Ovary (tissue), 9 donors: ENCODE measurements around the gene LHX2. TPM values are rescaled to one million over a fixed set of nuclear protein-coding genes. Genes with fewer than 3 reads are reported as not detected.

Experiments
- DNase-seq, 5 donors: peaks; one replicate each; pipeline ENCODE4 v3.0.0-alpha.2; 2019 to 2020
- H3K27ac ChIP-seq, 2 donors: fragments of 200-600 bp; one replicate each; pipeline versions ENCODE4 v1.5.1 to v1.8.0; 2019 to 2022
- H3K27me3 ChIP-seq: fragments of 200-600 bp; one replicate; pipeline ENCODE4 v1.8.0; 2022
- H3K36me3 ChIP-seq: fragments of 200-600 bp; sonication (generic); one replicate; pipeline ENCODE4 v1.5.1; 2019
- H3K4me1 ChIP-seq: one replicate; pipeline ENCODE4 v1.8.1; 2013; ENCODE audit warnings: mild to moderate bottlenecking, moderate library complexity; ENCODE audit not compliant: insufficient read depth
- H3K4me3 ChIP-seq: fragments of 200-600 bp; sonication (generic); one replicate; pipeline ENCODE4 v1.5.1; 2017
- H3K9me3 ChIP-seq, 2 donors: fragments of 200-600 bp in 1 of 2; sonication (generic) in 1 of 2; one replicate each; pipeline versions ENCODE4 v1.5.1 to v1.8.1; 2013 to 2019; ENCODE audit warnings: mild to moderate bottlenecking in 1 of 2, moderate library complexity in 1 of 2
- CTCF ChIP-seq, 3 donors: fragments of 450-650 bp in 2 of 3; fragments of 200-600 bp in 1 of 3; IDR thresholded peaks; one replicate each; pipeline versions ENCODE4 v1.5.1 to v1.8.0; 2016 to 2022; ENCODE audit warnings: antibody characterized with exemption in 3 of 3, mild to moderate bottlenecking in 1 of 3
- EP300 ChIP-seq: sonication (generic); formaldehyde crosslinking; IDR thresholded peaks from one replicate; pipeline ENCODE4 v1.6.1; 2017; ENCODE audit warnings: antibody characterized with exemption
- POLR2A ChIP-seq: fragments of 450-650 bp; IDR thresholded peaks from one replicate; pipeline ENCODE4 v1.6.1; 2017; ENCODE audit warnings: antibody characterized with exemption, mild to moderate bottlenecking, moderate library complexity
- WGBS, 3 donors: extraction: QIAGEN DNeasy Blood & Tissue Kit in 1 of 3; methylation state at CpG; one replicate each; pipeline versions ENCODE4 v1.1.5 to v1.1.7; 2013 to 2017; 5-methylcytosine and 5-hydroxymethylcytosine counted together
- intact Hi-C, 4 donors: fragments of 100-400 bp; cut with DNase I; formaldehyde crosslinking; loops; one replicate each; pipeline versions ENCODE4 v1.11.0 to v1.15.1; 2022 to 2023
- polyA plus RNA-seq, 2 donors: library from polyadenylated mRNA; stranded (reverse); fragments of 200-250 nt in 1 of 2; fragments of 350-450 nt in 1 of 2; fragmentation: Illumina TruSeq in 1 of 2; extraction: RNeasy Lipid Tissue Mini Kit (QIAGEN cat#74804) in 1 of 2; gene quantifications; one replicate each; pipeline ENCODE4 v1.2.3, GENCODE V29; 2013 to 2014
- total RNA-seq, 7 donors: library from RNA; depleted of rRNA in 2 of 7; stranded (reverse); fragments of >200 nt in 2 of 7; fragmentation: NEBNext Ultra II Directional in 3 of 7; extraction: Animal tissue kit (Norgen Biotek cat#: 25700) in 3 of 7; gene quantifications; one replicate each; pipeline versions ENCODE4 v1.1.0 to v1.2.4, GENCODE V29; 2016 to 2023
- donor health status: DM: no; HTN: no; CAD: no; lungs with moderate emphysema.
- donor health status: DM: no; HTN: no; CAD: no.
- donor health status: Bipolar disorder and iron deficiency.
- donor health status: DM: yes; HTN: yes; CAD: no.
- donor health status: DM: no; HTN: no; CAD: no.
- donor health status: DM: yes; HTN: yes; CAD: no.

Gene LHX2
- total and polyA plus RNA-seq, 9 donors = 0.10 to 17.0 (median 0.49) TPM; not detected in 5

- TF ChIP-seq POLR2A (no peak), CTCF (IDR thresholded peaks at IDR 0.05) (no peak), EP300 (no peak)
- Histone ChIP-seq H3K36me3 (no peaks in the 10 kb centered on the region), H3K9me3 (no peaks in the 10 kb centered on the region), H3K4me3 (no peak overlapping the region), H3K4me1 (no peaks in the 10 kb centered on the region), H3K27ac (no peak overlapping the region), H3K27me3 (no peaks in the 10 kb centered on the region)
- DNase-seq = no peak
- WGBS, 3 donors = 78 to 88% (median 83%) methylated on average over 4 to 5 of the region's 5 CpGs
- intact Hi-C loops = loop anchor here in 1 of 4 donors (2.0 kb wide), 1 partner anchor 18 kb away; no protein-coding TSS in a partner anchor
Measured at GRCh38 chr9:123978981-123979380, 32.6 kb upstream of the LHX2 start.

- intact Hi-C loops = no loop called here
- H3K36me3 ChIP-seq = no peaks in the 10 kb centered on the region
- no peak for DNase-seq
- H3K27me3 ChIP-seq = no peaks in the 10 kb centered on the region
- H3K4me3 ChIP-seq = no peak overlapping the region
- TF ChIP-seq CTCF (IDR thresholded peaks at IDR 0.05) (no peak), EP300 (no peak), POLR2A (no peak)
- no peaks in the 10 kb centered on the region for H3K4me1 ChIP-seq
- WGBS, 3 donors = 79 to 81% (median 80%) methylated on average over 6 of the region's 6 CpGs
- no peak overlapping the region for H3K27ac ChIP-seq
- H3K9me3 ChIP-seq = no peaks in the 10 kb centered on the region
Measured at GRCh38 chr9:123982535-123982934, 29.0 kb upstream of the LHX2 start.

GRCh38 chr9:123983047-123983446 is 28.5 kb upstream of the LHX2 start:
- no peak overlapping the region for H3K4me3 ChIP-seq
- no peak overlapping the region for H3K27ac ChIP-seq
- DNase-seq = no peak
- H3K4me1 ChIP-seq = no peaks in the 10 kb centered on the region
- no peaks in the 10 kb centered on the region for H3K36me3 ChIP-seq
- WGBS, 3 donors = 84 to 92% (median 91%) methylated on average over 3 of the region's 3 CpGs
- no peak for TF ChIP-seq POLR2A
- TF ChIP-seq EP300 = no peak
- no peak for TF ChIP-seq CTCF (IDR thresholded peaks at IDR 0.05)
- no peaks in the 10 kb centered on the region for H3K27me3 ChIP-seq
- no peaks in the 10 kb centered on the region for H3K9me3 ChIP-seq
- intact Hi-C loops = no loop called here

GRCh38 chr9:123984802-123985201 is 26.8 kb upstream of the LHX2 start:
- no peak overlapping the region for H3K27ac ChIP-seq
- no peak overlapping the region for H3K4me3 ChIP-seq
- no peaks in the 10 kb centered on the region for H3K4me1 ChIP-seq
- DNase-seq = no peak
- H3K36me3 ChIP-seq = no peaks in the 10 kb centered on the region
- no peaks in the 10 kb centered on the region for H3K9me3 ChIP-seq
- no peaks in the 10 kb centered on the region for H3K27me3 ChIP-seq
- WGBS, 3 donors = 91 to 94% (median 93%) methylated on average over 3 of the region's 3 CpGs
- intact Hi-C loops = no loop called here
- TF ChIP-seq EP300 (no peak), POLR2A (no peak), CTCF (IDR thresholded peaks at IDR 0.05) (no peak)
